ENCODE data around the gene RASSF10. TPM values are rescaled to one million over a fixed set of nuclear protein-coding genes. Genes with fewer than 3 reads are reported as not detected.

The RASSF10 gene
- polyA plus RNA-seq, 1 donor from 2014 or later = not detected

GRCh38 chr11:13023423-13023822 is 14.3 kb downstream of the RASSF10 start:
- Histone ChIP-seq H3K9me2 (ENCODE audit: insufficient read depth, low read length) (no peaks in the 10 kb centered on the region), H3K9ac (ENCODE audit: low read length) (no peak overlapping the region), H3K4me3 (ENCODE audit: low read length) (no peak overlapping the region), H3F3A (ENCODE audit: insufficient read depth, low read length, poor library complexity, severe bottlenecking) (no peaks in the 10 kb centered on the region), H2AFZ (ENCODE audit: low read depth, low read length) (no peak overlapping the region), H4K20me1 (ENCODE audit: insufficient read depth) (no peaks in the 10 kb centered on the region), H3K9me3 (ENCODE audit: low read length) (no peaks in the 10 kb centered on the region), H3K36me3 (ENCODE audit: insufficient read depth, low read length) (no peaks in the 10 kb centered on the region), H3K27me3 (ENCODE audit: insufficient read depth, low read depth, low read length) (no peaks in the 10 kb centered on the region), H3K79me2 (replicated peaks; ENCODE audit: insufficient read depth, low read length) (no peaks in the 10 kb centered on the region), H3K27ac (ENCODE audit: low read length) (no peak overlapping the region), H3K4me2 (ENCODE audit: low read length) (no peak overlapping the region)
- TF ChIP-seq TAF1 (IDR thresholded peaks at IDR 0.05; ENCODE audit: low read depth) (no peak), RAD21 (conservative IDR thresholded peaks at IDR 0.05) (no peak), REST (IDR thresholded peaks at IDR 0.05; ENCODE audit: borderline replicate concordance) (no peak), POLR2AphosphoS5 (IDR thresholded peaks at IDR 0.05) (no peak), EP300 (conservative IDR thresholded peaks at IDR 0.05; ENCODE audit: poor library complexity, severe bottlenecking) (no peak), SMC3 (conservative IDR thresholded peaks at IDR 0.05; ENCODE audit: poor library complexity) (no peak)

GRCh38 chr11:13026722-13027121 is 17.6 kb downstream of the RASSF10 start:
- Histone ChIP-seq H3K36me3 (ENCODE audit: insufficient read depth, low read length) (no peaks in the 10 kb centered on the region), H3F3A (ENCODE audit: insufficient read depth, low read length, poor library complexity, severe bottlenecking) (no peaks in the 10 kb centered on the region)

More at GRCh38 chr11:13026722-13027121, 17.6 kb downstream of the RASSF10 start:
- Histone ChIP-seq H3K9me2 (ENCODE audit: insufficient read depth, low read length) (no peaks in the 10 kb centered on the region), H3K79me2 (replicated peaks; ENCODE audit: insufficient read depth, low read length) (no peaks in the 10 kb centered on the region), H3K27me3 (ENCODE audit: insufficient read depth, low read depth, low read length) (no peaks in the 10 kb centered on the region), H3K4me2 (ENCODE audit: low read length) (no peak overlapping the region), H2AFZ (ENCODE audit: low read depth, low read length) (no peak overlapping the region), H3K27ac (ENCODE audit: low read length) (no peak overlapping the region), H3K4me3 (ENCODE audit: low read length) (no peak overlapping the region), H3K9me3 (ENCODE audit: low read length) (no peaks in the 10 kb centered on the region), H3K9ac (ENCODE audit: low read length) (no peak overlapping the region), H4K20me1 (ENCODE audit: insufficient read depth) (no peaks in the 10 kb centered on the region)
- TF ChIP-seq EZH2 (IDR thresholded peaks at IDR 0.05; ENCODE audit: borderline replicate concordance, insufficient read depth, low read length, poor library complexity, severe bottlenecking) (no peak), TAF1 (IDR thresholded peaks at IDR 0.05; ENCODE audit: low read depth) (no peak), EP300 (conservative IDR thresholded peaks at IDR 0.05; ENCODE audit: poor library complexity, severe bottlenecking) (no peak), CTCF (IDR thresholded peaks at IDR 0.05; ENCODE audit: poor library complexity, severe bottlenecking) (no peak), SMC3 (conservative IDR thresholded peaks at IDR 0.05; ENCODE audit: poor library complexity) (no peak), RAD21 (conservative IDR thresholded peaks at IDR 0.05) (no peak), POLR2AphosphoS5 (IDR thresholded peaks at IDR 0.05) (no peak)

Measured in neural cell (in vitro differentiated cells).